HepG2 (cell line): ENCODE results near the gene MICOS13. TPM values are rescaled to one million over a fixed set of nuclear protein-coding genes. Genes with fewer than 3 reads are reported as not detected.

Experiments used
- CAMTA2 ChIP-seq: sonication (generic); formaldehyde crosslinking; IDR thresholded peaks from 2 replicates; pipeline ENCODE4 v1.4.0; 2020; ENCODE audit warnings: mild to moderate bottlenecking, missing genetic modification reagents, borderline replicate concordance
- E2F1 ChIP-seq: sonication (generic); formaldehyde crosslinking; IDR thresholded peaks from 2 replicates; pipeline ENCODE4 v1.5.0; 2020; ENCODE audit warnings: missing genetic modification reagents
- ELF3 ChIP-seq: IDR thresholded peaks from 2 replicates; pipeline ENCODE4 v1.6.1; 2016; ENCODE audit warnings: missing genetic modification reagents, missing compliant biosample characterization
- IKZF1 ChIP-seq: fragments of 450-650 bp; IDR thresholded peaks from 2 replicates; pipeline ENCODE4 v1.7.1; 2016
- KDM5B ChIP-seq: sonication (generic); formaldehyde crosslinking; IDR thresholded peaks from 2 replicates; pipeline ENCODE4 v1.4.0; 2020; ENCODE audit warnings: missing genetic modification reagents, mild to moderate bottlenecking, borderline replicate concordance
- KMT2B ChIP-seq: IDR thresholded peaks from 2 replicates; pipeline ENCODE4 v1.6.1; 2016; ENCODE audit warnings: missing genetic modification reagents, missing compliant biosample characterization
- LBX2 ChIP-seq: sonication (generic); formaldehyde crosslinking; IDR thresholded peaks from 2 replicates; pipeline ENCODE4 v1.5.0; 2020; ENCODE audit warnings: missing genetic modification reagents, mild to moderate bottlenecking, borderline replicate concordance
- MED8 ChIP-seq: sonication (generic); formaldehyde crosslinking; IDR thresholded peaks from 2 replicates; pipeline ENCODE4 v1.8.1; 2023; ENCODE audit warnings: mild to moderate bottlenecking, missing genetic modification reagents; ENCODE audit not compliant: insufficient replicate concordance
- MIER3 ChIP-seq: IDR thresholded peaks from 2 replicates; pipeline ENCODE4 v1.6.1; 2016; ENCODE audit warnings: missing compliant biosample characterization, borderline replicate concordance
- MYC ChIP-seq: sonication (generic); formaldehyde crosslinking; IDR thresholded peaks from 2 replicates; pipeline ENCODE4 v1.9.0; 2021; ENCODE audit warnings: missing genetic modification reagents, borderline replicate concordance
- RFXANK ChIP-seq: IDR thresholded peaks from 2 replicates; pipeline ENCODE4 v1.6.1; 2016
- WIZ ChIP-seq: sonication (generic); formaldehyde crosslinking; IDR thresholded peaks from 2 replicates; pipeline ENCODE4 v1.5.1; 2020; ENCODE audit warnings: mild to moderate bottlenecking, missing genetic modification reagents
- ZBTB7B ChIP-seq: sonication (generic); formaldehyde crosslinking; IDR thresholded peaks from 2 replicates; pipeline ENCODE4 v1.4.0; 2020; ENCODE audit warnings: missing genetic modification reagents
- ZFP82 ChIP-seq: sonication (generic); formaldehyde crosslinking; IDR thresholded peaks from 2 replicates; pipeline ENCODE4 v1.5.1; 2020; ENCODE audit warnings: mild to moderate bottlenecking, missing genetic modification reagents, borderline replicate concordance
- ZMYM4 ChIP-seq: sonication (generic); formaldehyde crosslinking; IDR thresholded peaks from 2 replicates; pipeline ENCODE4 v1.8.1; 2023; ENCODE audit warnings: mild to moderate bottlenecking, missing genetic modification reagents
- ZNF251 ChIP-seq: sonication (generic); formaldehyde crosslinking; IDR thresholded peaks from 2 replicates; pipeline ENCODE4 v1.9.0; 2021; ENCODE audit warnings: mild to moderate bottlenecking, missing genetic modification reagents
- ZNF510 ChIP-seq: sonication (generic); formaldehyde crosslinking; IDR thresholded peaks from 2 replicates; pipeline ENCODE4 v1.4.0; 2020; ENCODE audit warnings: low read depth, mild to moderate bottlenecking, missing genetic modification reagents
- ZSCAN21 ChIP-seq: sonication (generic); formaldehyde crosslinking; IDR thresholded peaks from 2 replicates; pipeline ENCODE4 v1.8.0; 2022; ENCODE audit warnings: mild to moderate bottlenecking, missing genetic modification reagents, moderate library complexity, borderline replicate concordance
- polyA plus RNA-seq, 8 experiments: library from polyadenylated mRNA; depleted of rRNA in 3 of 8; stranded (reverse) in 7 of 8; unstranded in 1 of 8; fragments of >200 nt; fragmentation: Illumina TruSeq in 4 of 8; extraction: Trizol in 4 of 8; gene quantifications; 2 replicates each; pipeline versions ENCODE4 v1.2.1 to v1.2.3, GENCODE V29; 2011 to 2016; ENCODE audit warnings: low read depth in 4 of 8, missing spikeins in 1 of 8, mixed read lengths in 1 of 8; ENCODE audit not compliant: insufficient read depth in 1 of 8
- total RNA-seq, 5 experiments: library from RNA; depleted of rRNA; stranded (reverse); fragments of >200 nt; fragmentation: Illumina TruSeq; extraction: Trizol; gene quantifications; 2 replicates each; pipeline ENCODE4 v1.2.3, GENCODE V29; 2016; ENCODE audit warnings: low read depth in 1 of 5
- TF ChIP-seq, protein P1 (sequence below): sonication (generic); formaldehyde crosslinking; conservative IDR thresholded peaks from 2 replicates; pipeline ENCODE4 v1.8.1; 2023; ENCODE audit warnings: missing genetic modification reagents
- TF ChIP-seq, protein P2 (sequence below): sonication (generic); formaldehyde crosslinking; IDR thresholded peaks from 2 replicates; pipeline ENCODE4; 2020; ENCODE audit warnings: missing genetic modification reagents, mild to moderate bottlenecking, borderline replicate concordance
- TF ChIP-seq, protein P3 (sequence below): IDR thresholded peaks from 2 replicates; pipeline ENCODE4 v1.6.1; 2016

The MICOS13 gene
- total and polyA plus RNA-seq, 2 of the 13 experiments (the other 11 are each of a cell fraction or from before 2014, with no cell fraction given) = 28.8 to 35.4 TPM

- TF ChIP-seq, protein P1, sequence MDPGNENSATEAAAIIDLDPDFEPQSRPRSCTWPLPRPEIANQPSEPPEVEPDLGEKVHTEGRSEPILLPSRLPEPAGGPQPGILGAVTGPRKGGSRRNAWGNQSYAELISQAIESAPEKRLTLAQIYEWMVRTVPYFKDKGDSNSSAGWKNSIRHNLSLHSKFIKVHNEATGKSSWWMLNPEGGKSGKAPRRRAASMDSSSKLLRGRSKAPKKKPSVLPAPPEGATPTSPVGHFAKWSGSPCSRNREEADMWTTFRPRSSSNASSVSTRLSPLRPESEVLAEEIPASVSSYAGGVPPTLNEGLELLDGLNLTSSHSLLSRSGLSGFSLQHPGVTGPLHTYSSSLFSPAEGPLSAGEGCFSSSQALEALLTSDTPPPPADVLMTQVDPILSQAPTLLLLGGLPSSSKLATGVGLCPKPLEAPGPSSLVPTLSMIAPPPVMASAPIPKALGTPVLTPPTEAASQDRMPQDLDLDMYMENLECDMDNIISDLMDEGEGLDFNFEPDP (CRISPR knock-in tag) = no peak
- TF ChIP-seq ELF3 (peak; percentile 58; the same call in 1 of the 2 replicates), MED8 (CRISPR knock-in tag) (peak; percentile 60), ZFP82 (CRISPR knock-in tag) (peak; percentile 95), LBX2 (CRISPR knock-in tag) (peak; percentile 80), KMT2B (CRISPR knock-in tag) (peak; percentile 86), ZSCAN21 (peak; percentile 53), CAMTA2 (CRISPR knock-in tag) (no peak), ZMYM4 (CRISPR knock-in tag) (peak; percentile 72), ZNF251 (no peak), KDM5B (CRISPR knock-in tag) (peak; percentile 85; the same call in 1 of the 2 replicates), ZNF510 (CRISPR knock-in tag) (0 out of 2 replicates have a peak, but pooled peaks have one; percentile 33), ZBTB7B (CRISPR knock-in tag) (peak; percentile 48; the same call in 1 of the 2 replicates), MIER3 (CRISPR knock-in tag) (peak; percentile 61; the same call in 1 of the 2 replicates), MYC (CRISPR knock-in tag) (peak; percentile 98), RFXANK (CRISPR knock-in tag) (no peak; the same call in 1 of the 2 replicates), WIZ (no peak), IKZF1 (no peak), E2F1 (CRISPR knock-in tag) (peak; percentile 70)
- TF ChIP-seq, protein P2, sequence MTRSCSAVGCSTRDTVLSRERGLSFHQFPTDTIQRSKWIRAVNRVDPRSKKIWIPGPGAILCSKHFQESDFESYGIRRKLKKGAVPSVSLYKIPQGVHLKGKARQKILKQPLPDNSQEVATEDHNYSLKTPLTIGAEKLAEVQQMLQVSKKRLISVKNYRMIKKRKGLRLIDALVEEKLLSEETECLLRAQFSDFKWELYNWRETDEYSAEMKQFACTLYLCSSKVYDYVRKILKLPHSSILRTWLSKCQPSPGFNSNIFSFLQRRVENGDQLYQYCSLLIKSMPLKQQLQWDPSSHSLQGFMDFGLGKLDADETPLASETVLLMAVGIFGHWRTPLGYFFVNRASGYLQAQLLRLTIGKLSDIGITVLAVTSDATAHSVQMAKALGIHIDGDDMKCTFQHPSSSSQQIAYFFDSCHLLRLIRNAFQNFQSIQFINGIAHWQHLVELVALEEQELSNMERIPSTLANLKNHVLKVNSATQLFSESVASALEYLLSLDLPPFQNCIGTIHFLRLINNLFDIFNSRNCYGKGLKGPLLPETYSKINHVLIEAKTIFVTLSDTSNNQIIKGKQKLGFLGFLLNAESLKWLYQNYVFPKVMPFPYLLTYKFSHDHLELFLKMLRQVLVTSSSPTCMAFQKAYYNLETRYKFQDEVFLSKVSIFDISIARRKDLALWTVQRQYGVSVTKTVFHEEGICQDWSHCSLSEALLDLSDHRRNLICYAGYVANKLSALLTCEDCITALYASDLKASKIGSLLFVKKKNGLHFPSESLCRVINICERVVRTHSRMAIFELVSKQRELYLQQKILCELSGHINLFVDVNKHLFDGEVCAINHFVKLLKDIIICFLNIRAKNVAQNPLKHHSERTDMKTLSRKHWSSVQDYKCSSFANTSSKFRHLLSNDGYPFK (CRISPR knock-in tag) = peak; percentile 100
- TF ChIP-seq, protein P3, sequence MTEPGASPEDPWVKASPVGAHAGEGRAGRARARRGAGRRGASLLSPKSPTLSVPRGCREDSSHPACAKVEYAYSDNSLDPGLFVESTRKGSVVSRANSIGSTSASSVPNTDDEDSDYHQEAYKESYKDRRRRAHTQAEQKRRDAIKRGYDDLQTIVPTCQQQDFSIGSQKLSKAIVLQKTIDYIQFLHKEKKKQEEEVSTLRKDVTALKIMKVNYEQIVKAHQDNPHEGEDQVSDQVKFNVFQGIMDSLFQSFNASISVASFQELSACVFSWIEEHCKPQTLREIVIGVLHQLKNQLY = peak; percentile 94
Observed at GRCh38 chr19:5719961-5720790, 39.9 kb upstream of the MICOS13 start, which contains the start of the genes CATSPERD and LONP1 (continued).
